HT1080 (cell line): Measurements from ENCODE around the gene CTNND2. TPM values are rescaled to one million over a fixed set of nuclear protein-coding genes. Genes with fewer than 3 reads are reported as not detected.
A peak's percentile ranks its signal among the peaks of the same experiment; 100 is the strongest.
"Not testable (repeated sequence)": the region's sequence is repeated elsewhere in the genome, so short reads cannot be mapped to it uniquely, and the experiment has no call there.

ENCODE experiments used
- DNase-seq: peaks from one replicate; pipeline ENCODE4 v3.0.0-alpha.2; 2015; ENCODE audit warnings: low read depth
- total RNA-seq: library from RNA; depleted of rRNA; stranded (reverse); fragments of >200 nt; shearing (Covaris generic); gene quantifications from 2 replicates; pipeline ENCODE4 v1.2.3, GENCODE V29; 2014

CTNND2 gene
- total RNA-seq, 1 experiment from 2014 or later = 0.18 TPM

DNA sequence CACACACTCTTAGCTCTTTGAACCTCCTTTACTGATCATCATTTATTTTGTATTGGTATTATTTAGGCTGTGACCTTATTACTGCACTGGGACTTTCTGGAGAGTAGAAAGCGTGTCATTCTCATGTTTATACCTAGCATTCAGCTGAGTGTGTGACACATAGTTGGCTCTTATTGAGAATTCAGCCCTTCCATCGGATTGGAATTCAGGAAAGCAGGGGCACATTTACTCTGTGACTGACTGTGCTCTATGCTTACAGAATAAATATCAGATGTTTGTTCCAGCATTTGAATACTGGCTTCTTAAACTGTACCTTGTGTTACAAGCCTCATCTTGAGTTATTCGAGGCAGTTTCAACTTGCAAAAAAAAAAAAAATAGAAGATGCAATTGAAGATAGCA, 782.4 kb downstream of the CTNND2 start:
- no peak for DNase-seq

DNA sequence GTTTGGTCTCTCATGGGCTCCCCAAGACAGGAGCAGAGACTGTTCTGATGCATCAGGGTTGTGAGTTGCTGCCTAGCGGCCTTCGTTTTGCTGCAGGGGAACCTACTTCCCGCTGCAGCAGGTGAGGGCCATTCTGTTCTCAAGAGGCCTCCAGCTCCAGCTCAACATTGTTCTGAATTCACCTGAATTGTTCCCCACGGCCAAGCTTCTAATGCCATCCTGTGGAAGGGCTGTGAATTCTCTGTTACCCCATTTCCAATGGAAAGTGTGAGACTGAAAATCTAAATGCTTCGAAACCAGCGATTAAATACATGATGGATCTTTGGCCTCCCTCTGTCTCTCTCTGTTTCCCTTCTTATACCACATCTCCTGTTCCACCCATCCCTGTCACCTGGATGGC, 794.1 kb downstream of the CTNND2 start:
- DNase-seq = no peak

DNA sequence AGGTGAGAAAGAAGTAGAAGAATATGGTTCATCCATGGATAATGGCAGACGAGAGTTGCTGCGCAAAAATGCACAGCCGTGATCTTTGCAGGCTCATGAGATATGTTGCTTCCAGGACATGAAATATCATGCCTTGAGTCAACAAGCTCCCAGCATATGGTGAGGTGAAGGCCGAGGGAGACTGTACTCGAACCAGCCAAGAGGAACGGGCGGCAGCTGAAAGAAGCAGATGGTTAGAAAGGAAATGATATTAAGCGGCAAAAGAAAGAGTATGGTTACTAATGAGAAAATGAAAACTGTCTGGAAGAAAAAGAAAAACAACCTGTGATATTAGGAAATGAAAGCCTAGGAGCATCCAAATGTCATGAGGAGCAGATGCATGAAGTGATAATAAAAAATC, 798.5 kb downstream of the CTNND2 start:
- no peak for DNase-seq

DNA sequence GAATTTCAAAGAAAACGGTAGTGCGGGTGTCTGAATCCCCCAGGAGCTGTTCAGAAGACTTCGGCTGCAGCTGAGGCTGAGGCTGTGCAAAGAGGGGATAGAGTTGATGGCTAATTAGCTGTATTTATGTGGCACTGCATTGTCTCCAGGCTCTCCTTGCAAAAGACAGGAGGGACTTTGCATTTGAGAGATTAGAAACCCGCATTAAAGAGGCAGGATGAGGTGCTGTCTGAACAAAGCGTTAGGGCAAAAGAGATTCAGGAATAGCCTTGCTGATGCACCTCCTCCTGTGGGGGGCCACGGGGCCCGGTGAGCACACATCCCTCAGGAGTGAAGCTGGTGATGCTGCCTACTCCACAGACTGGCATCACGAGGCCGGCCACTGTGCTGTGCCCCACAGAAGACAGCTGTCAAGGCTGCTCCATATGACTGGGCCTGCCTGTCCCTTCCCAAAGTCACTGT, 799.6 kb downstream of the CTNND2 start:
- DNase-seq = no peak

GRCh38 chr5:11104210-11104609, 800.0 kb downstream of the CTNND2 start:
- no peak for DNase-seq

GRCh38 chr5:11084111-11084510, 820.1 kb downstream of the CTNND2 start:
- peak; percentile 37 for DNase-seq

GRCh38 chr5:11082404-11082945, 821.8 kb downstream of the CTNND2 start:
- DNase-seq = no peak

- DNase-seq = no peak
These were observed 827.2 kb downstream of the CTNND2 start for GRCh38 chr5:11076945-11077613.

- DNase-seq = no peak
These were observed 829.0 kb downstream of the CTNND2 start for GRCh38 chr5:11075035-11075805.

GRCh38 chr5:11072568-11072967, 831.7 kb downstream of the CTNND2 start:
- DNase-seq = no peak

- no peak for DNase-seq
These were observed 832.2 kb downstream of the CTNND2 start for GRCh38 chr5:11072076-11072475.

- peak; percentile 54 for DNase-seq
These were observed 835.2 kb downstream of the CTNND2 start for GRCh38 chr5:11069041-11069440.

- DNase-seq = not testable (repeated sequence)
These were observed 838.5 kb downstream of the CTNND2 start for GRCh38 chr5:11065723-11066122.

- DNase-seq = no peak
These were observed 839.3 kb downstream of the CTNND2 start for GRCh38 chr5:11064763-11065450.

DNA sequence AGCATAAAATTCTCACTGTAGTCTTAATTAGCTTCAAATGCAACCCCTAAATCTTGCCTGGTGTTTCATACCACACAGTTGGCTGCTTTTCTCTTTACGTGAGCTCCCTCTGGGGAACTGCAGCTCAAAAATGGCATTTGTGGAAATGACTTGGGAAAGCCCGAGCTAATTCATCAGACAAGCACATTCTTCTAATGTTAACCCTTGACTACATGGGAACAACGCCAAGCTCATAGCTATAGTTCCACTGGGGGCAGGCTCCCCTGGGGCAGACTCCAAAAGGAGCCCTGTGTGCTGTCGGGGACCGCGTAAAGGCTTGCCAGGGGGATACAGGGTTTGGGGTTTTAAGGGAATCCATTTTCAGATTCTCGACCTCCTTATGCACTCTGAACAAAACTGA, 841.8 kb downstream of the CTNND2 start:
- DNase-seq = no peak

DNA sequence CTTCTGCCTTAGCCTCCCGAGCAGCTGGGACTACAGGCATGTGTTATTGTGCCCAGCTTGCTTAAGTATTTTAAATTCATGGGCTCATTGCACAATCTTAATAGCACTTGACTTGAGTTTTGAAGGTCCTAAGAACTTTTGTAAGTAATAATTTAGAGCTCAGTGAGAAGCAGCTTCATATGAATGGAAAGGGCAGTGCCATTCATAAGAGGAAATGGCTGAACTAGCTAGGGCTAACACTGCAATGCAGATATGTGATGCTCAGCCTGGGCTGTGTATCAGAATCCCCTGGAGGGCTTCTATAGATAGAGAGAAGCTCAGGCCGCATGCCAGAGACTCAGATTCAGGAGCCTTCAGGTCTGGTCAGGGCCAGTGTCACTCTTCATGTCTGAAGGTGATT, 847.7 kb downstream of the CTNND2 start:
- DNase-seq = no peak

- DNase-seq = no peak
These were observed 850.2 kb downstream of the CTNND2 start for GRCh38 chr5:11054014-11054413.

DNA sequence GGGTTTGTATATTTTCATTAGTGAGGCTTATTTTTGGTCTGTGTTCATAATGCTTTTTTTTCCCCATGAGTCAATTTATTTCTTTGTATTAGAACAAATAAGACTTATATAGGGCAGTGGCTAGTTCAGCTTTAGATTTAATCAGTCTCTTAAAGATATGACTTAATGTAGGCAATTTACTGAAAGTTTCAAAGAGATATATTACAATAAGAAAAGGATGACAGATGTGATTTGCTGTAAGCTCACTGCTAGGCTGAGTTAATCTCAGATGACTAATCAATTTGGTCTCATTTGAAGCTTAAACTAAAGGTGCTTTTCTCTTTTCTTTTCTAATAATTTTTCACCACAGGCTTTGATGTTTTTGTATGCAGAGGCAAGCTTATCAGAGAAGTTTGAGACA, 851.4 kb downstream of the CTNND2 start:
- no peak for DNase-seq

DNA sequence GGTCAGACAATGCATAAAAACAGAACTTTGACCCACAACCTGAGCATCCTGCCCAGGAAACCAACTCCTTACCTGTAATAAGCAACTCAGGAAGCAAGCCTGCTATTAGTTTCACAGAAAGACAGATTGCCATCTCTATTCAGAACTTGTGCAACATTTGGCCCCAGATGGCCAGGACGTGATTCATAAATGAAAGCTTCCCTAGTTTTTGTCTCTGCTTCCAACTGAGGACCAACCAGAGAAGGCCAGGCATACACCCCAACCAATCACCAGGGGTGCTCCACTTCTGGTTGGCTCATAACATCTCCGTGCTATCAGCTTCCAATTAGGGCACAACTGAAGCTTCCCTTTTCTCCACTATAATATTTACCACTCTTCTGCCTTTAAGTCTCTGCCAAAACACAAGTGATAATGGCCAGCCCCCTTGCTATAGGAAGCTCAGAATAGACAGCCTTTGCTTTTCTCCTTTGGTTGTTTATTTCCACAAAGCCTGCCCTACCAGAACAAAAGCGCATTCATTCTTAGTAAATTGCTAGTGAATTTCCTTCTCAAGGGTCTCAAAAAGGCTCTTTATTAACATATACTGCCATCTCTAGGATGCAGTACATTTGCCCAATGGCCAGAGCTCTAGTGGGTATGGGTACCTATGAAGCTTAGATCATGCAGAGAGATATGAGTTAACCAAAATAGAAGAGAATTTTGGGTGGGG, 853.5 kb downstream of the CTNND2 start:
- peak; percentile 58 for DNase-seq

DNA sequence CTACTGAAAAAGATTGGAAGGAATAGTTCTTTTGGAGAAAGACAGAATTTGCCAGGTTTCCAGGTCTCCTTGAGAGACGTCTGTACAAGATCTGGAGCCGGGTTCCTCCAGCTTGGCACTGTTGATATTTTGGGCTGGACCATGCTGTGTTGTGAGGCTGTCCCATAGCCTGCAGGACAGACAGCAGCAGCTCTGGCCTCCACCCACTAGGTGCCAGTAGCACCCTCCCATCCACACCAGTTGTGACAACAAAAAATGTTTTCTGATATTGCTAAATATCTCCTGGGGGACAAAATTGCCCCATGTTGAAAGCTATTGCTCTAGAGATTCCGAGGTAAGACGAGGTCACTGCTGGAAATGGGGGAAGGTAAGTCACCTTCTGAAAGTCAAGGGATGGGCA, 855.5 kb downstream of the CTNND2 start:
- no peak for DNase-seq

DNA sequence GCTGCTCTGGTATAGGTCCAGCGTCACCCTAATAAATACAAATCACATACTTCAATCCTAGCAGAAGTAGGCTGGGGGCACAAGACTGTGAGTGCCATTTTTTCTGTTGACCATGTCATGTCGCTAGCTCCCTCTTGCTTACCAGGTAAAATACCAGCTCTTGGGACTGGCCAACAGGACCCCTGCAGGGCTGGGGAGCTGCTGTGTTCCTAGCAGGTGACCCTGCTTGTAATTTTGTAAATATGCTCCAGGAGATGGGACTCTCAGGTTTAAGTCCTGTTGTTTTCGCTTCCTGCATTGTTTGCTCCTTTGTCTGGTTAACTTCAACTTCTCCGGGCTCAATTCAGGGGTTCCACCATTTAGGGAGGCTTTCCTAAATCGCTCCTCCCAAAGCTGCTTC, 856.6 kb downstream of the CTNND2 start:
- no peak for DNase-seq
